Liver (tissue), 9 donors: ENCODE measurements around the gene SLC25A43. TPM values are rescaled to one million over a fixed set of nuclear protein-coding genes. Genes with fewer than 3 reads are reported as not detected.

Experiments used
- DNase-seq: peaks from one replicate; pipeline ENCODE4 v3.0.0-alpha.2; 2017; ENCODE audit warnings: low spot score
- H3K27ac ChIP-seq, 2 donors: one replicate each; pipeline ENCODE4 v1.7.0; 2013; ENCODE audit warnings: inconsistent platforms in 2 of 2, low read length in 2 of 2, control low read depth in 1 of 2, low read depth in 1 of 2, mild to moderate bottlenecking in 1 of 2
- H3K27me3 ChIP-seq, 4 donors: one replicate each; pipeline versions ENCODE4 v1.6.1 to v1.7.0; 2013; ENCODE audit warnings: low read length in 3 of 4, inconsistent platforms in 1 of 4, mild to moderate bottlenecking in 1 of 4, moderate library complexity in 1 of 4; ENCODE audit not compliant: control insufficient read depth in 4 of 4, insufficient read depth in 4 of 4
- H3K36me3 ChIP-seq, 4 donors: one replicate each; pipeline versions ENCODE4 v1.6.1 to v1.7.0; 2013; ENCODE audit warnings: low read length in 3 of 4, mild to moderate bottlenecking in 3 of 4, low read depth in 1 of 4, moderate library complexity in 1 of 4; ENCODE audit not compliant: control insufficient read depth in 4 of 4, insufficient read depth in 3 of 4
- H3K4me1 ChIP-seq, 4 donors: one replicate each; pipeline versions ENCODE4 v1.6.1 to v1.7.0; 2013; ENCODE audit warnings: low read length in 3 of 4, mild to moderate bottlenecking in 3 of 4, moderate library complexity in 1 of 4; ENCODE audit not compliant: control insufficient read depth in 4 of 4, insufficient read depth in 4 of 4
- H3K4me3 ChIP-seq, 3 donors: one replicate each; pipeline versions ENCODE4 v1.6.1 to v1.7.0; 2013; ENCODE audit warnings: low read length in 3 of 3, control low read depth in 1 of 3, low read depth in 1 of 3, mild to moderate bottlenecking in 1 of 3
- H3K9ac ChIP-seq, 2 donors: one replicate each; pipeline ENCODE4 v1.7.0; 2013; ENCODE audit warnings: low read length in 2 of 2, mild to moderate bottlenecking in 2 of 2, moderate library complexity in 2 of 2, control low read depth in 1 of 2, low read depth in 1 of 2
- H3K9me3 ChIP-seq, 4 donors: one replicate each; pipeline versions ENCODE4 v1.6.1 to v1.7.0; 2013; ENCODE audit warnings: low read length in 3 of 4; ENCODE audit not compliant: control insufficient read depth in 4 of 4
- ATF3 ChIP-seq: IDR thresholded peaks from 2 replicates; pipeline ENCODE4 v1.6.1; 2016; ENCODE audit warnings: antibody characterized with exemption
- CTCF ChIP-seq: fragments of 150-350 bp; IDR thresholded peaks from 2 replicates; pipeline ENCODE4 v1.5.1; 2017; ENCODE audit warnings: improper control_type of control experiment, low read depth, low read length; ENCODE audit not compliant: missing input control
- EGR1 ChIP-seq, 2 donors: IDR thresholded peaks; 2 replicates each; pipeline ENCODE4 v1.6.1; 2016 to 2018; ENCODE audit warnings: antibody characterized with exemption in 2 of 2, low read depth in 2 of 2
- FOXA2 ChIP-seq: IDR thresholded peaks from 2 replicates; pipeline ENCODE4 v1.6.1; 2016; ENCODE audit warnings: antibody characterized with exemption
- GABPA ChIP-seq, 2 donors: IDR thresholded peaks in 1 of 2; conservative IDR thresholded peaks in 1 of 2; 2 replicates each; pipeline ENCODE4 v1.6.1; 2016; ENCODE audit warnings: antibody characterized with exemption in 2 of 2, mild to moderate bottlenecking in 1 of 2, moderate library complexity in 1 of 2
- HNF4A ChIP-seq, 2 donors: conservative IDR thresholded peaks; 2 replicates each; pipeline ENCODE4 v1.6.1; 2016; ENCODE audit warnings: antibody characterized with exemption in 2 of 2, mild to moderate bottlenecking in 2 of 2
- HNF4G ChIP-seq: IDR thresholded peaks from 2 replicates; pipeline ENCODE4 v1.6.1; 2016; ENCODE audit warnings: antibody characterized with exemption
- RAD21 ChIP-seq, 2 donors: IDR thresholded peaks; 2 replicates each; pipeline ENCODE4 v1.6.1; 2016; ENCODE audit warnings: antibody characterized with exemption in 2 of 2, mild to moderate bottlenecking in 2 of 2
- REST ChIP-seq: IDR thresholded peaks from 2 replicates; pipeline ENCODE4 v1.6.1; 2016; ENCODE audit warnings: antibody characterized with exemption, mild to moderate bottlenecking
- SP1 ChIP-seq: IDR thresholded peaks from 2 replicates; pipeline ENCODE4 v1.6.1; 2018; ENCODE audit warnings: antibody characterized with exemption, mild to moderate bottlenecking
- TAF1 ChIP-seq: conservative IDR thresholded peaks from 2 replicates; pipeline ENCODE4 v1.6.1; 2016; ENCODE audit warnings: antibody characterized with exemption, mild to moderate bottlenecking
- YY1 ChIP-seq: IDR thresholded peaks from 2 replicates; pipeline ENCODE4 v1.6.1; 2016; ENCODE audit warnings: antibody characterized with exemption, mild to moderate bottlenecking
- WGBS: extraction: QIAGEN DNeasy Blood & Tissue Kit; methylation state at CpG from one replicate; pipeline ENCODE4 v1.1.7; 2013; 5-methylcytosine and 5-hydroxymethylcytosine counted together
- polyA plus RNA-seq, 2 donors: library from polyadenylated mRNA; stranded (reverse) in 1 of 2; unstranded in 1 of 2; fragments of 200-250 nt in 1 of 2; fragments of >200 nt in 1 of 2; fragmentation: Nextera tagmentation in 1 of 2; extraction: Ambion mirVana in 1 of 2; gene quantifications; one replicate each; pipeline versions ENCODE4 v1.2.1 to v1.2.3, GENCODE V29; 2013 to 2015
- total RNA-seq, 2 donors: library from RNA; depleted of rRNA; stranded (reverse); fragments of >200 nt; gene quantifications; one replicate each; pipeline ENCODE4 v1.2.3, GENCODE V29; 2014
- donor health status: healthy.
- donor health status: healthy.
- donor health status: healthy.
- donor health status: healthy.
- donor health status: healthy.

The SLC25A43 gene
- total and polyA plus RNA-seq, 4 donors: 4.5 to 10.9 (median 5.6) TPM

- Histone ChIP-seq H3K9ac (peak overlapping the region; percentile 48 to 75), H3K36me3 (peaks cover 0 to 8% (median 7%) of the 10 kb centered on the region in 4 donors), H3K27ac (peak overlapping the region; percentile 94 to 98), H3K27me3 (no peaks in the 10 kb centered on the region), H3K9me3 (no peaks in the 10 kb centered on the region), H3K4me3 (peak overlapping the region; percentile 72 to 75 (median 75)), H3K4me1 (peaks cover 0 to 36% (median 9%) of the 10 kb centered on the region in 4 donors)
- under 1% methylated on average over 78 of the region's 78 CpGs for WGBS
- peak; percentile 89 for DNase-seq
- TF ChIP-seq ATF3: no peak
- peak; percentile 59 to 68 for TF ChIP-seq EGR1 (IDR thresholded peaks at IDR 0.05; ENCODE audit: low read depth in 2 of 2)
- TF ChIP-seq CTCF: peak; percentile 69
- TF ChIP-seq YY1: no peak
- TF ChIP-seq RAD21 (IDR thresholded peaks at IDR 0.05): peak; percentile 59 to 69
- TF ChIP-seq HNF4G: no peak
- TF ChIP-seq REST: no peak
- no peak for TF ChIP-seq SP1
- no peak for TF ChIP-seq TAF1
- no peak for TF ChIP-seq GABPA (IDR thresholded peaks at IDR 0.05 in 1 of 2, conservative IDR thresholded peaks at IDR 0.05 in 1 of 2)
These were observed 69.6 kb downstream of the SLC25A43 start for GRCh38 chrX:119468551-119469312.

- H3K27ac ChIP-seq: peak overlapping the region; percentile 62 to 98
- no peak for TF ChIP-seq FOXA2
- peak in 1 of 2 donors; percentile 42 for TF ChIP-seq HNF4A (conservative IDR thresholded peaks at IDR 0.05)
- H3K9me3 ChIP-seq: no peaks in the 10 kb centered on the region
- no peak for DNase-seq
- H3K9ac ChIP-seq: peak overlapping the region; percentile 30 to 36
- WGBS: 2% methylated on average over 8 of the region's 8 CpGs
- H3K4me3 ChIP-seq: peak overlapping the region; percentile 55 to 75 (median 72)
- H3K27me3 ChIP-seq: no peaks in the 10 kb centered on the region
- H3K36me3 ChIP-seq: peaks cover 0 to 8% (median 7%) of the 10 kb centered on the region in 4 donors
- peaks cover 0 to 36% (median 9%) of the 10 kb centered on the region in 4 donors for H3K4me1 ChIP-seq
These were observed 70.1 kb downstream of the SLC25A43 start for GRCh38 chrX:119469313-119469635.
